GM12878 (cell line): Measurements from ENCODE around the gene DIRAS2. TPM values are rescaled to one million over a fixed set of nuclear protein-coding genes. Genes with fewer than 3 reads are reported as not detected.

ENCODE experiments used
- ATAC-seq: fragments of 200-7000 bp; cut with Tn5 transposase; 3 replicates; pipeline ENCODE4 v1.9.1; 2020; ENCODE audit warnings: mild to moderate bottlenecking, moderate library complexity
- BruUV-seq: library from RNA; stranded (reverse); fragments of 400-500 nt; replicated peaks from 2 replicates; lab custom pipeline; 2021; lab: Mats Ljungman, UMichigan
- CTCF ChIA-PET: fragments of 300-600 bp; sonication (Branson Sonifier 250); formaldehyde crosslinking; extraction: SDS; loops from one replicate; lab custom pipeline; 2021; ENCODE audit warnings: inconsistent platforms; lab: Yijun Ruan, JAX
- POLR2A ChIA-PET: fragments of 350-600 bp; formaldehyde crosslinking; extraction: SDS; loops from one replicate; lab custom pipeline; 2021; ENCODE audit warnings: inconsistent platforms; lab: Charles Lee
- RAD21 ChIA-PET: fragments of 300-600 bp; sonication (Branson Sonifier 250); formaldehyde crosslinking; loops from one replicate; lab custom pipeline; 2023; ENCODE audit warnings: antibody characterized with exemption; ENCODE audit not compliant: unreplicated experiment; lab: Charles Lee
- SMC1A ChIA-PET: fragments of 300-600 bp; sonication (Branson Sonifier 250); formaldehyde crosslinking; loops from one replicate; lab custom pipeline; 2023; ENCODE audit not compliant: unreplicated experiment, uncharacterized antibody; lab: Charles Lee
- DNase-seq: peaks from one replicate; pipeline ENCODE4 v3.0.0-alpha.2; 2011; ENCODE audit warnings: low read depth, low spot score
- FAIRE-seq: peaks from 3 replicates; lab custom pipeline; 2011; peaks lifted over from hg19 to GRCh38; lab: Jason Lieb, UNC
- H2AFZ ChIP-seq: 2 replicates; pipeline ENCODE4 v1.6.0; 2011; ENCODE audit warnings: low read depth, low read length, control low read depth; ENCODE audit not compliant: control insufficient read depth
- H3K27ac ChIP-seq: 2 replicates; pipeline ENCODE4 v1.5.1; 2011; ENCODE audit warnings: control low read depth; ENCODE audit not compliant: control insufficient read depth, insufficient read depth
- H3K27me3 ChIP-seq, 2 experiments: replicated peaks in 1 of 2; 2 replicates each; pipeline versions ENCODE4 v1.6.0 to v1.6.1; 2011; ENCODE audit warnings: low read length in 1 of 2; ENCODE audit not compliant: control insufficient read depth in 2 of 2, insufficient read depth in 2 of 2
- H3K36me3 ChIP-seq, 2 experiments: 2 replicates each; pipeline ENCODE4 v1.5.1; 2011; ENCODE audit warnings: low read length in 1 of 2; ENCODE audit not compliant: control insufficient read depth in 2 of 2, insufficient read depth in 2 of 2
- H3K4me1 ChIP-seq: 2 replicates; pipeline ENCODE4 v1.6.1; 2011; ENCODE audit warnings: mild to moderate bottlenecking, low read length, moderate library complexity, mixed read lengths; ENCODE audit not compliant: control insufficient read depth, insufficient read depth
- H3K4me2 ChIP-seq: 2 replicates; pipeline ENCODE4 v1.6.0; 2011; ENCODE audit warnings: control low read depth; ENCODE audit not compliant: control insufficient read depth, insufficient read depth
- H3K4me3 ChIP-seq: fragments of 200-600 bp; sonication (generic); 2 replicates; pipeline ENCODE4 v1.5.1; 2016
- H3K79me2 ChIP-seq: 2 replicates; pipeline ENCODE4 v1.6.0; 2011; ENCODE audit warnings: low read length; ENCODE audit not compliant: control insufficient read depth, insufficient read depth
- H3K9ac ChIP-seq: 2 replicates; pipeline ENCODE4 v1.8.0; 2011; ENCODE audit warnings: low read length, control low read depth, mixed read lengths; ENCODE audit not compliant: control insufficient read depth, insufficient read depth
- H3K9me3 ChIP-seq: replicated peaks from 3 replicates; pipeline ENCODE4 v1.5.1; 2011; ENCODE audit warnings: mild to moderate bottlenecking, low read length; ENCODE audit not compliant: control insufficient read depth, insufficient read depth
- H4K20me1 ChIP-seq: 2 replicates; pipeline ENCODE4 v1.6.0; 2011; ENCODE audit not compliant: control insufficient read depth, insufficient read depth
- CHD4 ChIP-seq: fragments of 200-600 bp; sonication (generic); IDR thresholded peaks from 2 replicates; pipeline ENCODE4 v1.6.1; 2016; ENCODE audit warnings: mild to moderate bottlenecking
- ESRRA ChIP-seq: IDR thresholded peaks from 2 replicates; pipeline ENCODE4 v1.6.1; 2012; ENCODE audit warnings: mild to moderate bottlenecking, low read length, improper control_type of control experiment
- GATAD2B ChIP-seq: fragments of 450-650 bp; conservative IDR thresholded peaks from 2 replicates; pipeline ENCODE4 v1.6.1; 2017; ENCODE audit warnings: low read depth, mild to moderate bottlenecking, moderate library complexity
- KDM1A ChIP-seq: fragments of 200-600 bp; sonication (generic); IDR thresholded peaks from 2 replicates; pipeline ENCODE4 v1.6.1; 2016; ENCODE audit warnings: borderline replicate concordance
- WGBS: methylation state at CpG from one replicate; pipeline ENCODE4 v1.1.6; 2016; ENCODE audit warnings: low lambda C conversion rate; ENCODE audit not compliant: insufficient replicate concordance, insufficient coverage; ENCODE audit errors: missing lambda C conversion rate; 5-methylcytosine and 5-hydroxymethylcytosine counted together
- in situ Hi-C: fragments of 300-500 bp; cut with MboI; formaldehyde crosslinking; loops from 9 replicates; pipeline ENCODE4 v1.14.3; 2018; ENCODE audit warnings: mixed read lengths
- intact Hi-C: fragments of 100-400 bp; cut with micrococcal nuclease; formaldehyde crosslinking; loops from one replicate; pipeline ENCODE4 v1.14.2; 2022; ENCODE audit not compliant: unreplicated experiment
- polyA plus RNA-seq, 11 experiments: library from polyadenylated mRNA; depleted of rRNA in 4 of 11; unstranded in 6 of 11; stranded (reverse) in 5 of 11; fragments of >200 nt; fragmentation: Nextera tagmentation in 4 of 11; fragmentation: Illumina TruSeq in 1 of 11; extraction: Ambion mirVana in 4 of 11; extraction: Trizol in 1 of 11; gene quantifications; 1 replicate in 1 of 11; 2 replicates in 10 of 11; pipeline versions ENCODE4 v1.2.1 to v1.2.3, GENCODE V29; 2011 to 2016; ENCODE audit warnings: inconsistent platforms in 2 of 11, missing spikeins in 2 of 11, low read depth in 1 of 11
- total RNA-seq, 4 experiments: library from RNA; depleted of rRNA in 3 of 4; stranded (reverse); fragments of >200 nt in 3 of 4; fragmentation: Illumina TruSeq in 1 of 4; extraction: Trizol in 1 of 4; gene quantifications; 2 replicates each; pipeline versions ENCODE4 v1.2.1 to v1.2.3, GENCODE V29; 2013 to 2021
- TF ChIP-seq, protein P1 (sequence below): IDR thresholded peaks from 2 replicates; pipeline ENCODE4 v1.6.1; 2012; ENCODE audit warnings: mild to moderate bottlenecking, low read depth, low read length

DIRAS2 gene
- total and polyA plus RNA-seq, 10 of the 15 experiments (the other 5 are each of a cell fraction or from before 2014, with no cell fraction given): not detected

DNA sequence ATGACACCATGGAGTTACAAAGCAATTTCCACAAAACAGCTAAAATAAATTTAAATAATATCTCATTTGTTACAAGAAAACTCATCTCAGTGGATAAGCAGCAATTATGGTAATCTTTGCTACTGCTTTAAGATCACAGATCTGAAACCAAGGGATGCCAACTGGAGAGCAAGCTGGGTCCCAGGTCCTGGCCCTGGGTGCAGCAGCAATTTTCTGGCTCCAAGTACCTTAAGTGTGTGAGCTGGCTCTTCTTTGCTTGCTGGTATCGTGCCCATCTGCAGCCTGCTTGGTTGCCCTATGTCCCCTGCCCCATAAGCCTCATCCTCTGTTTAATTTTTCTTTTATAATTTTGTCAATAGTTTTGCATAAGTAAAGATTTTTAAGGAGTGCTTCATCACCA, 41.5 kb upstream of the DIRAS2 start:
- Histone ChIP-seq H3K9me3 (no peaks in the 10 kb centered on the region), H3K27ac (no peak overlapping the region), H3K4me2 (no peak overlapping the region), H3K4me1 (no peaks in the 10 kb centered on the region), H3K79me2 (no peaks in the 10 kb centered on the region), H3K9ac (no peak overlapping the region), H2AFZ (no peak overlapping the region), H3K27me3 (no peaks in the 10 kb centered on the region), H3K4me3 (no peak overlapping the region), H4K20me1 (no peaks in the 10 kb centered on the region), H3K36me3 (no peaks in the 10 kb centered on the region)
- TF ChIP-seq GATAD2B: no peak
- intact Hi-C loops: no loop called here
- FAIRE-seq (no peak), ATAC-seq (no peak), DNase-seq (no peak)
- 0% methylated on average over 1 of the region's 1 CpG for WGBS
- BruUV-seq: no TSS peak
- SMC1A ChIA-PET: no interaction called here
- CTCF ChIA-PET: no interaction called here
- in situ Hi-C loops: no loop called here
- RAD21 ChIA-PET: no interaction called here
- POLR2A ChIA-PET: no interaction called here

DNA sequence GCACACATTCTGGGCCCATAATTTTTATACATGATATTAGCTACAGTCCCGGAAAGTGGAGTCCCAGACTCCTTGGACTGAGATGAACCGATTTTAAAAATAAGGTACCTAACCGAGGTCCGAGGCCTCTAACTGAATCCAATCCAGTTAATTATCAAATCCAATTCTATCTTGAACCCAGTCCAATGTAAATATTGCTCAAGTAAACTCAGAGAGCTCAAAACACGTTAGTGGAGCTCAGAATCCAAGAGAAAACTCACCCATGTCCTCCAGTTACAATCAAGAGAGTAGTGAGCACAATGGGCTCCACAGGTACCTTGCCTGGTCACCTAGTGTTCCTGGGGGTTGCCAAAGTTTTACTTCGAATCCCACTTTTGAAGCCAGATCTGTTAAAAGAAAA, 37.9 kb upstream of the DIRAS2 start:
- no peak overlapping the region for H3K4me2 ChIP-seq
- no peaks in the 10 kb centered on the region for H4K20me1 ChIP-seq
- H3K79me2 ChIP-seq: no peaks in the 10 kb centered on the region
- 10% methylated on average over 6 of the region's 6 CpGs for WGBS
- CTCF ChIA-PET: no interaction called here
- H3K9me3 ChIP-seq: no peaks in the 10 kb centered on the region
- no peak overlapping the region for H3K27ac ChIP-seq
- no TSS peak for BruUV-seq
- H3K9ac ChIP-seq: no peak overlapping the region
- no peak for DNase-seq
- RAD21 ChIA-PET: no interaction called here
- H3K4me3 ChIP-seq: no peak overlapping the region
- no peaks in the 10 kb centered on the region for H3K27me3 ChIP-seq
- POLR2A ChIA-PET: no interaction called here
- no peak for FAIRE-seq
- in situ Hi-C loops (no loop called here), intact Hi-C loops (no loop called here)
- no peaks in the 10 kb centered on the region for H3K36me3 ChIP-seq
- H3K4me1 ChIP-seq: no peaks in the 10 kb centered on the region
- H2AFZ ChIP-seq: no peak overlapping the region
- TF ChIP-seq, protein P1, sequence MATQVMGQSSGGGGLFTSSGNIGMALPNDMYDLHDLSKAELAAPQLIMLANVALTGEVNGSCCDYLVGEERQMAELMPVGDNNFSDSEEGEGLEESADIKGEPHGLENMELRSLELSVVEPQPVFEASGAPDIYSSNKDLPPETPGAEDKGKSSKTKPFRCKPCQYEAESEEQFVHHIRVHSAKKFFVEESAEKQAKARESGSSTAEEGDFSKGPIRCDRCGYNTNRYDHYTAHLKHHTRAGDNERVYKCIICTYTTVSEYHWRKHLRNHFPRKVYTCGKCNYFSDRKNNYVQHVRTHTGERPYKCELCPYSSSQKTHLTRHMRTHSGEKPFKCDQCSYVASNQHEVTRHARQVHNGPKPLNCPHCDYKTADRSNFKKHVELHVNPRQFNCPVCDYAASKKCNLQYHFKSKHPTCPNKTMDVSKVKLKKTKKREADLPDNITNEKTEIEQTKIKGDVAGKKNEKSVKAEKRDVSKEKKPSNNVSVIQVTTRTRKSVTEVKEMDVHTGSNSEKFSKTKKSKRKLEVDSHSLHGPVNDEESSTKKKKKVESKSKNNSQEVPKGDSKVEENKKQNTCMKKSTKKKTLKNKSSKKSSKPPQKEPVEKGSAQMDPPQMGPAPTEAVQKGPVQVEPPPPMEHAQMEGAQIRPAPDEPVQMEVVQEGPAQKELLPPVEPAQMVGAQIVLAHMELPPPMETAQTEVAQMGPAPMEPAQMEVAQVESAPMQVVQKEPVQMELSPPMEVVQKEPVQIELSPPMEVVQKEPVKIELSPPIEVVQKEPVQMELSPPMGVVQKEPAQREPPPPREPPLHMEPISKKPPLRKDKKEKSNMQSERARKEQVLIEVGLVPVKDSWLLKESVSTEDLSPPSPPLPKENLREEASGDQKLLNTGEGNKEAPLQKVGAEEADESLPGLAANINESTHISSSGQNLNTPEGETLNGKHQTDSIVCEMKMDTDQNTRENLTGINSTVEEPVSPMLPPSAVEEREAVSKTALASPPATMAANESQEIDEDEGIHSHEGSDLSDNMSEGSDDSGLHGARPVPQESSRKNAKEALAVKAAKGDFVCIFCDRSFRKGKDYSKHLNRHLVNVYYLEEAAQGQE: no peak
- TF ChIP-seq KDM1A (no peak), CHD4 (no peak), ESRRA (no peak)
- no peak for ATAC-seq
- SMC1A ChIA-PET: interaction anchor here (0.9 to 1.2 kb wide), 2 partner anchors 9 to 16 kb away, joined by 4 read pairs; no protein-coding TSS in a partner anchor
